ENCODE data around the gene PIGM. TPM values are rescaled to one million over a fixed set of nuclear protein-coding genes. Genes with fewer than 3 reads are reported as not detected.
A peak's percentile ranks its signal among the peaks of the same experiment; 100 is the strongest.

PIGM gene
- total and polyA plus RNA-seq, 2 of the 13 experiments (the other 11 are each of a cell fraction or from before 2014, with no cell fraction given) = 3.4 to 4.6 TPM

GRCh38 chr1:160031365-160032164 lies at the start of gene PIGM (continued):
- no peak for TF ChIP-seq MTERF4 (CRISPR knock-in tag; IDR thresholded peaks at IDR 0.05)
- TF ChIP-seq SNAI1 (CRISPR knock-in tag; IDR thresholded peaks at IDR 0.05; ENCODE audit: borderline replicate concordance) = peak; percentile 52; the same call in 1 of the 2 replicates
- TF ChIP-seq ATF5 (CRISPR knock-in tag; IDR thresholded peaks at IDR 0.05; ENCODE audit: low read depth) = no peak
- TF ChIP-seq ZFP1 (CRISPR knock-in tag; IDR thresholded peaks at IDR 0.05) = no peak; the same call in 1 of the 2 replicates
- TF ChIP-seq ZNF607 (CRISPR knock-in tag; IDR thresholded peaks at IDR 0.05; ENCODE audit: borderline replicate concordance) = no peak
- no peak for TF ChIP-seq MIER2 (CRISPR knock-in tag; IDR thresholded peaks at IDR 0.05)
- TF ChIP-seq MLLT10 (CRISPR knock-in tag; IDR thresholded peaks at IDR 0.05) = no peak
- TF ChIP-seq NFIC (IDR thresholded peaks at IDR 0.05; ENCODE audit: low read length) = no peak
- TF ChIP-seq ZNF138 (CRISPR knock-in tag; IDR thresholded peaks at IDR 0.05; ENCODE audit: low read depth) = no peak
- TF ChIP-seq, protein P1, sequence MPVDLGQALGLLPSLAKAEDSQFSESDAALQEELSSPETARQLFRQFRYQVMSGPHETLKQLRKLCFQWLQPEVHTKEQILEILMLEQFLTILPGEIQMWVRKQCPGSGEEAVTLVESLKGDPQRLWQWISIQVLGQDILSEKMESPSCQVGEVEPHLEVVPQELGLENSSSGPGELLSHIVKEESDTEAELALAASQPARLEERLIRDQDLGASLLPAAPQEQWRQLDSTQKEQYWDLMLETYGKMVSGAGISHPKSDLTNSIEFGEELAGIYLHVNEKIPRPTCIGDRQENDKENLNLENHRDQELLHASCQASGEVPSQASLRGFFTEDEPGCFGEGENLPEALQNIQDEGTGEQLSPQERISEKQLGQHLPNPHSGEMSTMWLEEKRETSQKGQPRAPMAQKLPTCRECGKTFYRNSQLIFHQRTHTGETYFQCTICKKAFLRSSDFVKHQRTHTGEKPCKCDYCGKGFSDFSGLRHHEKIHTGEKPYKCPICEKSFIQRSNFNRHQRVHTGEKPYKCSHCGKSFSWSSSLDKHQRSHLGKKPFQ (CRISPR knock-in tag; IDR thresholded peaks at IDR 0.05; ENCODE audit: insufficient replicate concordance) = no peak
- no peak for TF ChIP-seq ZBTB7A (CRISPR knock-in tag; IDR thresholded peaks at IDR 0.05)
- peak; percentile 72 for TF ChIP-seq HNRNPLL (IDR thresholded peaks at IDR 0.05; ENCODE audit: low read depth, low read length, poor library complexity, severe bottlenecking)
- no peak for TF ChIP-seq TAF15 (IDR thresholded peaks at IDR 0.05; ENCODE audit: low read depth, low read length, poor library complexity, severe bottlenecking)
- TF ChIP-seq, protein P2, sequence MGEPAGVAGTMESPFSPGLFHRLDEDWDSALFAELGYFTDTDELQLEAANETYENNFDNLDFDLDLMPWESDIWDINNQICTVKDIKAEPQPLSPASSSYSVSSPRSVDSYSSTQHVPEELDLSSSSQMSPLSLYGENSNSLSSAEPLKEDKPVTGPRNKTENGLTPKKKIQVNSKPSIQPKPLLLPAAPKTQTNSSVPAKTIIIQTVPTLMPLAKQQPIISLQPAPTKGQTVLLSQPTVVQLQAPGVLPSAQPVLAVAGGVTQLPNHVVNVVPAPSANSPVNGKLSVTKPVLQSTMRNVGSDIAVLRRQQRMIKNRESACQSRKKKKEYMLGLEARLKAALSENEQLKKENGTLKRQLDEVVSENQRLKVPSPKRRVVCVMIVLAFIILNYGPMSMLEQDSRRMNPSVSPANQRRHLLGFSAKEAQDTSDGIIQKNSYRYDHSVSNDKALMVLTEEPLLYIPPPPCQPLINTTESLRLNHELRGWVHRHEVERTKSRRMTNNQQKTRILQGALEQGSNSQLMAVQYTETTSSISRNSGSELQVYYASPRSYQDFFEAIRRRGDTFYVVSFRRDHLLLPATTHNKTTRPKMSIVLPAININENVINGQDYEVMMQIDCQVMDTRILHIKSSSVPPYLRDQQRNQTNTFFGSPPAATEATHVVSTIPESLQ (CRISPR knock-in tag; conservative IDR thresholded peaks at IDR 0.05) = no peak
- TF ChIP-seq RFXAP (CRISPR knock-in tag; IDR thresholded peaks at IDR 0.05; ENCODE audit: borderline replicate concordance) = 0 out of 2 replicates have a peak, but pooled peaks have one; percentile 44
- TF ChIP-seq NCOA2 (CRISPR knock-in tag; IDR thresholded peaks at IDR 0.05) = no peak
- TF ChIP-seq ZNF841 (CRISPR knock-in tag; IDR thresholded peaks at IDR 0.05; ENCODE audit: borderline replicate concordance) = no peak
- TF ChIP-seq, protein P3, sequence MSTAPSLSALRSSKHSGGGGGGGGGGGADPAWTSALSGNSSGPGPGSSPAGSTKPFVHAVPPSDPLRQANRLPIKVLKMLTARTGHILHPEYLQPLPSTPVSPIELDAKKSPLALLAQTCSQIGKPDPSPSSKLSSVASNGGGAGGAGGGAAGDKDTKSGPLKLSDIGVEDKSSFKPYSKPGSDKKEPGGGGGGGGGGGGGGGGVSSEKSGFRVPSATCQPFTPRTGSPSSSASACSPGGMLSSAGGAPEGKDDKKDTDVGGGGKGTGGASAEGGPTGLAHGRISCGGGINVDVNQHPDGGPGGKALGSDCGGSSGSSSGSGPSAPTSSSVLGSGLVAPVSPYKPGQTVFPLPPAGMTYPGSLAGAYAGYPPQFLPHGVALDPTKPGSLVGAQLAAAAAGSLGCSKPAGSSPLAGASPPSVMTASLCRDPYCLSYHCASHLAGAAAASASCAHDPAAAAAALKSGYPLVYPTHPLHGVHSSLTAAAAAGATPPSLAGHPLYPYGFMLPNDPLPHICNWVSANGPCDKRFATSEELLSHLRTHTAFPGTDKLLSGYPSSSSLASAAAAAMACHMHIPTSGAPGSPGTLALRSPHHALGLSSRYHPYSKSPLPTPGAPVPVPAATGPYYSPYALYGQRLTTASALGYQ (CRISPR knock-in tag; IDR thresholded peaks at IDR 0.05) = peak; percentile 4; the same call in 1 of the 2 replicates
- no peak for TF ChIP-seq HHEX (CRISPR knock-in tag; IDR thresholded peaks at IDR 0.05)
- peak; percentile 86 for TF ChIP-seq POLR2G (IDR thresholded peaks at IDR 0.05; ENCODE audit: low read depth, low read length)
- TF ChIP-seq MAFK (conservative IDR thresholded peaks at IDR 0.05 in 1 of 2, IDR thresholded peaks at IDR 0.05 in 1 of 2; ENCODE audit: low read length in 2 of 2) = no peak
- no peak; the same call in 1 of the 2 replicates for TF ChIP-seq GFI1 (CRISPR knock-in tag; IDR thresholded peaks at IDR 0.05; ENCODE audit: borderline replicate concordance)
